Fibroblast of lung (primary cell): ENCODE results near the gene DNAI1. TPM values are rescaled to one million over a fixed set of nuclear protein-coding genes. Genes with fewer than 3 reads are reported as not detected.

Source experiments
- DNase-seq, 2 donors: peaks; one replicate each; pipeline versions ENCODE4 v3.0.0 to v3.0.0-alpha.2; 2010; ENCODE audit warnings: low read depth in 2 of 2
- H2AFZ ChIP-seq: 2 replicates; pipeline ENCODE4 v1.5.1; 2012; ENCODE audit warnings: low read length, control low read depth, inconsistent platforms
- H3K27ac ChIP-seq: 2 replicates; pipeline ENCODE4 v1.5.1; 2011; ENCODE audit warnings: low read length, control low read depth; ENCODE audit not compliant: insufficient read depth
- H3K27me3 ChIP-seq: 2 replicates; pipeline ENCODE4 v1.5.1; 2011; ENCODE audit warnings: mild to moderate bottlenecking, low read length; ENCODE audit not compliant: control insufficient read depth, insufficient read depth
- H3K36me3 ChIP-seq: 2 replicates; pipeline ENCODE4 v1.5.1; 2011; ENCODE audit warnings: low read length; ENCODE audit not compliant: control insufficient read depth, insufficient read depth
- H3K4me1 ChIP-seq: 2 replicates; pipeline ENCODE4 v1.5.1; 2011; ENCODE audit warnings: low read length; ENCODE audit not compliant: control insufficient read depth, insufficient read depth; ENCODE audit errors: extremely low read depth
- H3K4me2 ChIP-seq: 2 replicates; pipeline ENCODE4 v1.5.1; 2011; ENCODE audit warnings: low read length, control low read depth; ENCODE audit not compliant: insufficient read depth; ENCODE audit errors: extremely low read depth
- H3K4me3 ChIP-seq, 4 experiments: fragments of 200-600 bp in 1 of 4; sonication (generic) in 1 of 4; replicated peaks in 1 of 4; 2 replicates each; pipeline ENCODE4 v1.5.1; 2011 to 2016; ENCODE audit warnings: low read length in 4 of 4, low read depth in 3 of 4, mild to moderate bottlenecking in 3 of 4, control low read depth in 2 of 4, inconsistent platforms in 1 of 4, mixed read lengths in 1 of 4; ENCODE audit not compliant: insufficient read depth in 1 of 4; ENCODE audit errors: control extremely low read depth in 1 of 4
- H3K79me2 ChIP-seq: 2 replicates; pipeline ENCODE4 v1.5.1; 2012; ENCODE audit warnings: mild to moderate bottlenecking, low read length, inconsistent platforms; ENCODE audit not compliant: control insufficient read depth, insufficient read depth
- H3K9ac ChIP-seq: 2 replicates; pipeline ENCODE4 v1.5.1; 2011; ENCODE audit warnings: mild to moderate bottlenecking, low read length, control low read depth; ENCODE audit not compliant: insufficient read depth
- H3K9me3 ChIP-seq: 2 replicates; pipeline ENCODE4 v1.5.1; 2012; ENCODE audit warnings: low read depth, low read length; ENCODE audit not compliant: control insufficient read depth, insufficient read depth
- H4K20me1 ChIP-seq: 2 replicates; pipeline ENCODE4 v1.5.1; 2011; ENCODE audit warnings: low read length; ENCODE audit not compliant: control insufficient read depth, insufficient read depth; ENCODE audit errors: extremely low read depth
- CTCF ChIP-seq, 2 donors: IDR thresholded peaks in 1 of 2; conservative IDR thresholded peaks in 1 of 2; 1 replicate in 1 of 2; 2 replicates in 1 of 2; pipeline ENCODE4 v1.5.1; 2011 to 2012; ENCODE audit warnings: low read length in 2 of 2, control low read depth in 1 of 2, inconsistent platforms in 1 of 2, low read depth in 1 of 2, mild to moderate bottlenecking in 1 of 2
- EZH2 ChIP-seq: IDR thresholded peaks from 2 replicates; pipeline ENCODE4 v1.5.1; 2012; ENCODE audit warnings: low read length, control low read depth, mild to moderate bottlenecking; ENCODE audit errors: missing control alignments
- polyA plus RNA-seq, 2 donors: library from polyadenylated mRNA; depleted of rRNA in 1 of 2; stranded (reverse) in 1 of 2; unstranded in 1 of 2; fragments of >200 nt; gene quantifications; 2 replicates each; pipeline ENCODE4 v1.2.1, GENCODE V29; 2011 to 2012; ENCODE audit warnings: missing spikeins in 1 of 2
- total RNA-seq: library from RNA; depleted of rRNA; stranded (reverse); fragments of >200 nt; gene quantifications from 2 replicates; pipeline ENCODE4 v1.2.1, GENCODE V29; 2014

The DNAI1 gene
- total and polyA plus RNA-seq, 2 donors (not counting 1 experiment from before 2014, with no cell fraction given): not detected

DNA sequence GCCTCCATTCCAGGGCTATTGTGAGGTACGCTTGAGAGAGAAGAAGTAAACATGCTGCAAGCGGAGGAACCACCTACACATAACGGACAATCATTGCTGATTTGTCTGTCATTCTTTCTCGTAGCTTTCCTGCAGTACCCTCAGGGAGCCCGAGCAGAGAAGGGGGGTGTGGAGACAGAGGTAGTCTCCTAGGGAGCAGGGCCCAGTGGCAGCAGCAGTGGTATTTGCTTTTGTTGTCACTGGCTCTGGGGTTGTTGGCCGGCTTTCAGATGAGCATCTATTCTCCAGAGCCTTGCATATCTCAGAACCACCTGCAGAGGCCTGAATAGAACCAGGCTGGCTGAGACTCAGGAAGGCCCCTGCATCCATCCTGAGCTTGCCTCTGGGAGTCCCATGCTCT, 44.3 kb downstream of the DNAI1 start:
- Histone ChIP-seq H2AFZ (no peak overlapping the region), H3K36me3 (no peaks in the 10 kb centered on the region), H3K27ac (no peak overlapping the region), H3K4me1 (no peaks in the 10 kb centered on the region), H3K4me3 (no peak overlapping the region), H3K4me2 (no peak overlapping the region), H4K20me1 (no peaks in the 10 kb centered on the region), H3K27me3 (peaks cover 21% of the 10 kb centered on the region), H3K9ac (no peak overlapping the region), H3K79me2 (no peaks in the 10 kb centered on the region), H3K9me3 (no peaks in the 10 kb centered on the region)
- no peak for DNase-seq
- TF ChIP-seq EZH2: peak; percentile 49
- TF ChIP-seq CTCF (conservative IDR thresholded peaks at IDR 0.05 in 1 of 2, IDR thresholded peaks at IDR 0.05 in 1 of 2; ENCODE audit: low read depth in 1 of 2, low read length in 2 of 2): no peak

DNA sequence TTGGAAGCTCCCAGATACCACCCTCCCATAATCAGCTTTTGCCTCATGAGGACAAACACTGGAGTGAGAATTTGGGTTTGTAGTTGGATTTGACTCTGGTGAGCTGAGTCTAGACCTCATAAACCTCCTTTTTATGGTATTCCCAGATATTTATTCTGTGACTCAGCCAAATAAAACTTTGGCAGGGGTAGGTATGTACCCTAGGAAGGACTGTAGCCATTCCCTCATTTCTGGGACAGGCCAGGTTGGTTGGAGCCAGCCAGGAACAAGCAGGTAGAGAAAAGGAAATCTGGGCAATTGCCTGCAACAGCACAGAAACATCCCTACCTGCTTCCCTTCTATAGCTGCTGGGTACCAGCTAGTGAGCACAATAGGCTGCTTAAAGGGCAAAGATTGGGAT, 44.8 kb downstream of the DNAI1 start:
- DNase-seq: no peak
- H3K4me1 ChIP-seq: no peaks in the 10 kb centered on the region
- H3K4me3 ChIP-seq: no peak overlapping the region
- no peak overlapping the region for H3K4me2 ChIP-seq
- H2AFZ ChIP-seq: no peak overlapping the region
- no peaks in the 10 kb centered on the region for H3K79me2 ChIP-seq
- H3K27me3 ChIP-seq: peaks cover 21% of the 10 kb centered on the region
- no peaks in the 10 kb centered on the region for H4K20me1 ChIP-seq
- H3K9ac ChIP-seq: no peak overlapping the region
- H3K9me3 ChIP-seq: no peaks in the 10 kb centered on the region
- TF ChIP-seq CTCF (conservative IDR thresholded peaks at IDR 0.05 in 1 of 2, IDR thresholded peaks at IDR 0.05 in 1 of 2; ENCODE audit: low read depth in 1 of 2, low read length in 2 of 2): no peak
- TF ChIP-seq EZH2: no peak
- H3K36me3 ChIP-seq: no peaks in the 10 kb centered on the region
- H3K27ac ChIP-seq: no peak overlapping the region

GRCh38 chr9:34505370-34506120, 46.9 kb downstream of the DNAI1 start:
- Histone ChIP-seq H3K4me3 (no peak overlapping the region), H4K20me1 (no peaks in the 10 kb centered on the region), H3K9ac (no peak overlapping the region), H3K79me2 (no peaks in the 10 kb centered on the region), H2AFZ (no peak overlapping the region), H3K4me1 (no peaks in the 10 kb centered on the region), H3K9me3 (no peaks in the 10 kb centered on the region), H3K27me3 (peaks cover 11% of the 10 kb centered on the region), H3K27ac (no peak overlapping the region), H3K36me3 (no peaks in the 10 kb centered on the region), H3K4me2 (no peak overlapping the region)
- TF ChIP-seq CTCF (conservative IDR thresholded peaks at IDR 0.05 in 1 of 2, IDR thresholded peaks at IDR 0.05 in 1 of 2; ENCODE audit: low read depth in 1 of 2, low read length in 2 of 2) (no peak), EZH2 (no peak)
- peak in 1 of 2 donors; percentile 13 for DNase-seq
